Inflammatory macrophage treated with lipopolysaccharide for 4 hours (primary cell): Measurements from ENCODE around the gene EGLN3.
"Not testable (repeated sequence)": the region's sequence is repeated elsewhere in the genome, so short reads cannot be mapped to it uniquely, and the experiment has no call there.

Experiments
- DNase-seq: peaks from one replicate; pipeline ENCODE4 v3.0.0-alpha.2; 2020

The EGLN3 gene

GRCh38 chr14:33950320-33951182 lies at the start of gene EGLN3:
Gene EGLN3, minus strand, starts transcription at chr14:33951074. Its CDS starts 322 bp downstream, at chr14:33950752.
- DNase-seq, result peak; percentile 62

- no peak for DNase-seq
These were observed 49.5 kb upstream of the EGLN3 start for GRCh38 chr14:34000396-34000795.

GRCh38 chr14:33999771-34000291 lies 49.0 kb upstream of the EGLN3 start:
- no peak for DNase-seq

- no peak for DNase-seq
These were observed 46.7 kb upstream of the EGLN3 start for GRCh38 chr14:33997611-33998010.

GRCh38 chr14:33996462-33996861 lies 45.6 kb upstream of the EGLN3 start:
- DNase-seq, result no peak

GRCh38 chr14:33993246-33993645 lies 42.4 kb upstream of the EGLN3 start:
- no peak for DNase-seq

- no peak for DNase-seq
These were observed 41.6 kb upstream of the EGLN3 start for GRCh38 chr14:33992274-33993007.

GRCh38 chr14:33990790-33991189 lies 39.9 kb upstream of the EGLN3 start:
- DNase-seq, result no peak

GRCh38 chr14:33987565-33988080 lies 36.7 kb upstream of the EGLN3 start:
- DNase-seq, result no peak

- no peak for DNase-seq
These were observed 35.9 kb upstream of the EGLN3 start for GRCh38 chr14:33986804-33987203.

- DNase-seq, result no peak
These were observed 34.4 kb upstream of the EGLN3 start for GRCh38 chr14:33985242-33985641.

GRCh38 chr14:33979613-33980276 lies 28.9 kb upstream of the EGLN3 start:
- DNase-seq, result no peak

GRCh38 chr14:33978892-33979612 lies 28.2 kb upstream of the EGLN3 start:
- no peak for DNase-seq

- DNase-seq, result no peak
These were observed 21.8 kb upstream of the EGLN3 start for GRCh38 chr14:33972583-33973081.

GRCh38 chr14:33969846-33970245 lies 19.0 kb upstream of the EGLN3 start:
- DNase-seq, result not testable (repeated sequence)

GRCh38 chr14:33968722-33969121 lies 17.8 kb upstream of the EGLN3 start:
- DNase-seq, result no peak

- no peak for DNase-seq
These were observed 16.3 kb upstream of the EGLN3 start for GRCh38 chr14:33967138-33967537.

GRCh38 chr14:33966276-33966675 lies 15.4 kb upstream of the EGLN3 start:
- no peak for DNase-seq

- DNase-seq, result no peak
These were observed 13.9 kb upstream of the EGLN3 start for GRCh38 chr14:33964599-33965317.

- DNase-seq, result no peak
These were observed 13.0 kb upstream of the EGLN3 start for GRCh38 chr14:33963892-33964291.

- not testable (repeated sequence) for DNase-seq
These were observed 11.6 kb upstream of the EGLN3 start for GRCh38 chr14:33962466-33962865.
